GM21526 (cell line): ENCODE results near the gene PLXNC1.

Experiments used
- ATAC-seq: cut with Tn5 transposase; IDR thresholded peaks from one replicate; pipeline ENCODE4 v1.9.1; 2021; ENCODE audit warnings: moderate library complexity; ENCODE audit not compliant: unreplicated experiment, low FRiP score

Gene PLXNC1

DNA sequence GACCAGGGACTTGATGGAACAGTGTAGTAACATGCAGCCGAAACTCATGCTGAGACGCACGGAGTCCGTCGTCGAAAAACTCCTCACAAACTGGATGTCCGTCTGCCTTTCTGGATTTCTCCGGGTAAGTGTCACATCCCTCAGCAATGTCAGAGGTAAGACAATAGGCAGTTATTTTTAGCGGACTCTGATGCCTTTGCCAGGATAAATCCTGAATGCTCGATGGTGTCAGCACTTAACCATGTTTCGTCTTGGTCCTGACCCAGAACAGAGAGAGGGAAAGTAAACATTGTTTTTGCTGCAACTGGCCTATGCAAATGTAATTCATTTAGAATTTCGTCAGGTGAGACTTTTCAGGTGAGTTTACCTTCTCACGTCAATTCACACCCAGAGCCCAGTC is 112.3 kb downstream of the PLXNC1 start:
- no peak for ATAC-seq

GRCh38 chr12:94261119-94261518 is 112.7 kb downstream of the PLXNC1 start:
- no peak for ATAC-seq

DNA sequence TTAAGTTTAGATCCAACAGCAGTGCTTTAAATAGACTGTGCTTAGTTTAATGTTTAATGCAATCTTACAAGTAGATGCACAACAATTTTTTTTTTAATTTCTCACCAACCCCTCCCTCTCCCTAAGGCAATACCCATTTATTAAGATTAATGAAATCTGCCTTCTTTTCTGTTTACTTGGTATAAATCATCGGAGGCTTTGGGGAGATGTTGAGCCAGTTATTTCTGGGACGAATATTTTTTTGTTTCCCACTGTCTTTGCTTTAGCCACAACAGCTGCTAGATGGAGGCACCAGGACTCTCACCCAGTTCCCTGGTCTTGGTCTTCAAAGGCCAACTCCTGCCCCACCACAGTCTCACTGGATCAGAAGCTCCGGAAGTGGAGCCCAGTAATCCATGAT is 113.4 kb downstream of the PLXNC1 start:
- no peak for ATAC-seq

DNA sequence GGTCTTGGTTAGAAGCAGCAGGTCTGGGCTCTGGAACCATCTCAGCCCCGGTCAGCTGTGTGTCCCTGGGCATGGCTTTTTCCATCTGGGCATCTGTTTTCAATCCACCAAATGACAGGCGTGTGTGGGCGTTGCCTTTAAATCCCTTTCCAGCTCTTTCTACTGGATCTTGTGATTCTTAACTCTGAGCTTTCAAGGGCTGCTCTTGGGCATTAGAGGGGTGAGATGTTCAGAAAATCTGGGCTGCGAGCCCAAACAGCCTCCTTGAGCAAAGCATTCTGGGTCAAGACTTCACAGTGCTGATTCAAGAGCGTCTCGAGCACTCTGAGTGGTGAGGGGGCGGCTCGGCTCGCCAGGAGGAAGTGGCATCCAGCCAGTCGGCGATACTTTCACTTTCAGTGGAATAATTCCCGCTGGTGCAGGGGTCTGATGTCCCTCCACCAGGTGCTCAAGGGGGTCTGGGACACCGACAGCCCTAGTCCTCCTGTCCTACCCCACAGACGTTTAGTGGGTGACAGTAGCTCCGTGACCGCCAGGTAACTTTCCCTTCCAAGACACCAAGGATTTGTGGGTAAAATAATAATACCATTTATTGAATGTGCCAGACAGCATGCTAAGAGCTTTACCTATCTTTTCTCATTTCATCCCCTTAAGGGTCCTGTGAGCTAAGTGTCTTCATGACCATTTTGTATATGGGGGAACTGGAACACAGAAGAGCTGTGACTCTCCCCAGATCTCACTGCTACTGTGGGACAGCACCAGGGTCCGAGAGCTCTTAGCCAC is 114.0 kb downstream of the PLXNC1 start:
- peak; percentile 58 for ATAC-seq

DNA sequence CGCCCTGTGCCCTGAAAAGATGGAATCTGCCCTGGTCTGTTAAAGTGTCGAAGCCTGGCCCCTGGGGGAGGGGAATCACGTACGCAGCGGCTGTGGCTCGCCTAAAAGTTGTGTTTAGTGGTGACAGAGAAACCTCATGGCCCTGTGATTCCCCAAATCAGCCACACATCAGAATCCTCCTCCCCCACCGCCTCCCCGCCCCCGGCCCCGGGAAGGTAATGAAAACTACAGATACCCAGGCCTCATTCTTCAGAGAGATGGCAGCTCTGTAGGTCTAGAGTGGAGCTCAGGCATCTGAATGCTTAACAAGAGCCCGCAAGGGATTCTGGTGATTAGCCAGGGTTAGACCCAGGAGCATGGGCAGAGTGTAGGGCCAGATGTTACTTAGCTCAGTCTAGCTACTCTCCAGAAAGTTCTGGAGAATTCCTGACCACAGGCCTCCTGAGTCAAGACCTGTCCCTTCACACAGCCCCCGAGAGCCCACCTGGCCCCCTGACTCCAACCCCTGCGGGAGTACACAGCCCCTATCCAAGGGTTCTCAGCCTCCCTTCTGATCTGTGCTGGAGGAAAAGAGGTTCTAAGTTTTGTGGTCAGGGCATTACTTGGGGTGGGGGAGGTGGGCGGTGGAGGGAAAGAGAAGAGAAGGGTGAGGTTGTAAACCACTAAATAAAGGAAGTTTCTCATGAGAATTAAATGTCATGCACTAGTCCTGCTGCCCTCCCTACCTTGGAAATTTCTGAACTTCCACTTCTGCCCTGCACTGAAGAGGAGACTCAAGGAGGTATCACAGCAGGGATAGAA is 114.8 kb downstream of the PLXNC1 start:
- ATAC-seq, result no peak

- no peak for ATAC-seq
Observed at GRCh38 chr12:94263905-94264561, 115.7 kb downstream of the PLXNC1 start.

- no peak for ATAC-seq
Observed at GRCh38 chr12:94264736-94265485, 116.5 kb downstream of the PLXNC1 start.

- no peak for ATAC-seq
Observed at GRCh38 chr12:94265539-94265938, 117.2 kb downstream of the PLXNC1 start.

GRCh38 chr12:94265966-94266745 is 117.8 kb downstream of the PLXNC1 start:
- no peak for ATAC-seq

GRCh38 chr12:94266796-94267536 is 118.6 kb downstream of the PLXNC1 start:
- no peak for ATAC-seq

- ATAC-seq, result no peak
Observed at GRCh38 chr12:94267537-94267872, 119.1 kb downstream of the PLXNC1 start.

DNA sequence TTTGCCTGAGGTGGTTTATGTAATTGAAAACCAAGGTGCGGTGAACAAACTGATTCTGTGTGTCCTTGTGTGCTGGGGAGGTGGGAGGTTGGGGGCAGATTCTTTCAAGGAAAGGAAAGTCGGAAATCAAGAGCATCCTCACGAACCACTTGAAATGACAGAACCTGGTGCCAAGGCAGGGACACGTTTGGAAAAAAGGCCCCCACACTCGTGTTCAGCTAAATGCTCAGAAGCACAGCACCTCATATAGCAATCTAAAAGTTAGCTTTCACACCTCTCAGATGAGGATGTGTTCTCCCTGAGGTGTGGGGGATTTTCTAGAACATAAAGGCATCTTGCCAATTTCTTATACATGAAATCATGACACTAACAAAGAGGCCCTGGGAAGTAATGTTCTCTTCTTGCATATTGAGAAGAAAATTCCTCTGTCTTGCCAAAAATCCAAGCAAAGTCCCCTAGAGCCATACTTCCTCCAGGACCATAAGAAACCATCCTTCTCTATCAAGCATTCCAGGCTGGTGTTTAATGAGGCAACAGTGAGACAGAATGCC is 119.6 kb downstream of the PLXNC1 start:
- no peak for ATAC-seq

DNA sequence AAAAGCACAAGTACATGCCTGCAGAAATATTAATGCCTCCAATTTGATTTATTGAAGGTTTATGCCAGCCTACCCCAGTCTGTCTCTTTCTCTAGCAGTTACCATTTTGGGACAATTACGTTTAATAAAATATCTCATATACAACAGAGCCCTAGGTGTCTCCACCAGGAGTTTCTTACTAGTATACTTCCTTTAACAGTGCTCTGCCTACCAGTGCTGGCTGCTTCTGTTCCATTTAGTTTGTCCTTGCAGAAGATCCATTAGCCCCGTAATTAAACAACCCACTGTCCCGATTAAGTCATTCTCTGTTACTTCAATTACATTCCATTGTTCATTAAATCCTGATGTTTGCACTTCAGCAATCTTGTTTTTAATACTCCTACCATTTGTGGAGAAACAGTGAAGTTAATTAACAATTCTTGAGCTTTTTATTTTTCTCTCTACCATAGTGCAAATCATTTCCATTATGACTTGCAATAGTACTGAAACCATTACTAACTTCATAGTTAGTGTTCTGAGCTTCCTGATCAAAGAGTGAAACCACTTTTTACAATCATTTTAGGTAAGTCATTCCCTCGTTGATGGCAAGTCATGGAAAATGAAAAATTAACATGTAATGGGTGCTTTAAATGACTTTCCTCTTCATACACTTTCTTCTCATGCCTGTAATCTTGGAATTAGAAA is 121.1 kb downstream of the PLXNC1 start:
- no peak for ATAC-seq

DNA sequence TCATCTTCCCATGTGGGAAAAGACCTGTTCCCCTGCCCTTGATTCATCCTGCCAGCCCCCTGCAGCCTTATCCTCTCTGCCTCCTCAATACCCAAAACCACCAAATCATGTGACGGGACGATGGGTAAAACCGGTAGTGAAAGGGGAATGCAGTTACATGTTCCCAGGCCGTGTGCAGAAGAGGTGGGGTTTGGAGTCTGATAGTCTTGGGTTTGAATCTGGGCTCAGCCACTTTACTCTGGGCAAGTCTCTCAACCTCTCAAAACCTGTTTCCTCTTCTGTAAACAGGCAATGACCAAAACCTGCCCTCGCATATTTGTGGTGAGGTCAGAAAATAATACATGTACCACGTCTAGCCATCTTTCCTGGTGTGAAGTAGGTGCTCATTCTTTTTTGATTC is 123.0 kb downstream of the PLXNC1 start:
- no peak for ATAC-seq

GRCh38 chr12:94272280-94272679 is 123.9 kb downstream of the PLXNC1 start:
- ATAC-seq, result no peak

DNA sequence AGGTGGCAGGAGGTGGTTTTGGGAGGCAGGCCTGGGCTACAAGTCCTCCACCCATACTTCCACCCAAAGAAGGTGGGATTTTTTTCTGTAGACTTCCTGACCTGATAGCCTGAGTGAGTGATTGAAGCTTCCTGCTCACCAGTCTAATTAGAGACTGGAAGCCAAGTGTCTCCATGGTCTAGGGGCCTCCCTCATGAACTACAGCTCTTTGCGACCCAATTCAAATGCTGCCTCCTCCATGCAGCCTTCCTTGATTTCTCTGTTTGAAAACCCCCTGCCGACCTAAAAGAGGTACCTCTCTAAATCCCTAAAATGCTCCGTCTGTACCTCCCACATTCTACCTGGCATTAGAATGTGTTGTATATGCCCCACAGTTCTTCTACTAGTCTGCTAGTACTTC is 124.9 kb downstream of the PLXNC1 start:
- ATAC-seq, result no peak

- no peak for ATAC-seq
Observed at GRCh38 chr12:94276725-94277124, 128.3 kb downstream of the PLXNC1 start.

DNA sequence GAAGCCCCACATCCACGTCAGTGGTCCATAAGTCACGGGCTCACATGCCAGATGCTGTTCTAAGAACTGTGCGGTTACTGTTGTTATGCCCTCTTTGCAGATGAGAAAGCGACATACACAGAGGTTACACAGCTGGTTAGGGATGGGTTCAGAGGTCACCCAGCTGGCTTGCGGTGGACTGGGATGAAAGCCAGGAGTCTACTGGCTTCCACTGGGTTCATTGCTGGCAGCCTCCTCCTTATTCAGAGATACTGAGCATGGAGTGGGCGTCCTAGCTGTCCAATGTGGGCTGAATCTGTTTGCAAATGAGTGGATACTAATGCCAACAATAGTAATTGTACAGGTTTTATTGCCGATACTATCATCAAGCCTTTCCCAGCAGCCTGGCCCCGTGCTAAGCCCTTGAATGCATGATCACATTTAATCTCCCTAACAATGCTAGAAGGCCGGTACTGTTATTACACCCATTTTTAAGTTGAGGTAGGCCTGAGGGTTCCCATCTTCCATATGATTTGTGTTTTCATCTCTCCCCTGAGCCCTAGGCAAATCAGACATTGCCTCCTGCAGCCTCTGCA is 129.1 kb downstream of the PLXNC1 start:
- ATAC-seq, result no peak
